ENCODE data around the gene ZCWPW1.

GRCh38 chr7:100449190-100449795 is 20.8 kb upstream of the ZCWPW1 start:
- TF ChIP-seq CTCF (IDR thresholded peaks at IDR 0.05) = no peak
- TF ChIP-seq POLR2A (IDR thresholded peaks at IDR 0.05) = no peak
